Endodermal cell (in vitro differentiated cells): ENCODE results near the gene CELF2. TPM values are rescaled to one million over a fixed set of nuclear protein-coding genes. Genes with fewer than 3 reads are reported as not detected.

Source experiments
- DNase-seq: peaks from one replicate; pipeline ENCODE4 v3.0.0-alpha.2; 2017
- H3K27ac ChIP-seq: 2 replicates; pipeline ENCODE4 v1.5.1; 2013; ENCODE audit warnings: mild to moderate bottlenecking, low read depth, low read length, moderate library complexity
- H3K27me3 ChIP-seq: 2 replicates; pipeline ENCODE4 v1.6.1; 2013; ENCODE audit warnings: mild to moderate bottlenecking, low read length, moderate library complexity; ENCODE audit not compliant: insufficient read depth, control insufficient read depth, poor library complexity, severe bottlenecking
- H3K36me3 ChIP-seq: 2 replicates; pipeline ENCODE4 v1.7.0; 2013; ENCODE audit warnings: mild to moderate bottlenecking, low read length, moderate library complexity; ENCODE audit not compliant: control insufficient read depth, insufficient read depth
- H3K4me1 ChIP-seq: one replicate; pipeline ENCODE4 v1.7.0; 2013; ENCODE audit warnings: low read length; ENCODE audit not compliant: control insufficient read depth, insufficient read depth
- H3K4me3 ChIP-seq: 2 replicates; pipeline ENCODE4 v1.5.1; 2013; ENCODE audit warnings: mild to moderate bottlenecking, low read length, moderate library complexity
- H3K9ac ChIP-seq: 2 replicates; pipeline ENCODE4 v1.6.1; 2013; ENCODE audit warnings: mild to moderate bottlenecking, low read length, moderate library complexity; ENCODE audit not compliant: poor library complexity, severe bottlenecking; ENCODE audit errors: extremely low read depth
- H3K9me3 ChIP-seq: 2 replicates; pipeline ENCODE4 v1.6.1; 2013; ENCODE audit warnings: mild to moderate bottlenecking, low read length, moderate library complexity; ENCODE audit not compliant: control insufficient read depth
- H3K27ac Mint-ChIP-seq: 2 replicates; pipeline ENCODE4 v1.8.0; 2020; ENCODE audit warnings: mixed read lengths
- H3K27me3 Mint-ChIP-seq: 2 replicates; pipeline ENCODE4 v1.8.0; 2021; ENCODE audit warnings: mild to moderate bottlenecking, mixed read lengths; ENCODE audit not compliant: insufficient read depth
- H3K36me3 Mint-ChIP-seq: 2 replicates; pipeline ENCODE4 v1.8.0; 2020; ENCODE audit warnings: low read depth, mixed read lengths
- H3K4me1 Mint-ChIP-seq: 2 replicates; pipeline ENCODE4 v1.8.0; 2020; ENCODE audit warnings: mixed read lengths
- H3K4me3 Mint-ChIP-seq: 2 replicates; pipeline ENCODE4 v1.8.0; 2020; ENCODE audit warnings: mild to moderate bottlenecking, moderate library complexity, mixed read lengths
- H3K9me3 Mint-ChIP-seq: 2 replicates; pipeline ENCODE4 v1.8.0; 2020; ENCODE audit warnings: mild to moderate bottlenecking, mixed read lengths
- WGBS, 2 experiments: methylation state at CpG; one replicate each; pipeline versions ENCODE4 v1.1.5 to v1.1.7; 2013; ENCODE audit warnings: missing lambda C conversion rate in 2 of 2, mixed read lengths in 1 of 2; ENCODE audit not compliant: insufficient coverage in 1 of 2, insufficient read length in 1 of 2; 5-methylcytosine and 5-hydroxymethylcytosine counted together
- total RNA-seq, 2 donors: library from RNA; stranded (reverse); fragmentation: NEBNext Ultra II Directional in 1 of 2; extraction: Animal tissue kit (Norgen Biotek cat#: 25700) in 1 of 2; gene quantifications; 2 replicates in 1 of 2; 3 replicates in 1 of 2; pipeline ENCODE4 v1.2.1, GENCODE V29; 2021
- TF ChIP-seq, protein P1 (sequence below): fragments of 200-600 bp; sonication (generic); conservative IDR thresholded peaks from 2 replicates; pipeline ENCODE4 v1.5.0; 2021; ENCODE audit warnings: antibody characterized with exemption, mild to moderate bottlenecking

The CELF2 gene
- total RNA-seq, 2 donors from 2014 or later = 79.9 to 96.1 TPM

DNA sequence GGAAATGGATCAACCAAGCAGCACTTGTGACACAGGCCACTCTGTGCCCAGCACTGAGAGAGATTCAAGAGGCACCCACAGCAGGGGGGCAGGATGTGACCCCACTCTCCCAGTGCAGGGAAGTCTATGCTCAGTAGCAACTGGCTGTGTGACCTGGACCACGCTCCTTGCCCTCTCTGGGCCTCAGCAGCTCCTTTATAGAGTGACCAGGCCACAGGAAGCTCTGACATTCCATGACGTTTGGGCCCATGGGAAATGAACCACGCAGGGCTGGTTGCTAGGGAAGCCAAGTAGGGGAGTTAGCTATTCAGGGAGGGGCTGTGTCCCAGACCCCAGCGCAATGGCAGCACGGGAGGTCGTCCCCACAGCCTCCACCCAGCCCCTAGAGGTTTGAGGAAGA, 361.2 kb downstream of the CELF2 start:
- TF ChIP-seq, protein P1, sequence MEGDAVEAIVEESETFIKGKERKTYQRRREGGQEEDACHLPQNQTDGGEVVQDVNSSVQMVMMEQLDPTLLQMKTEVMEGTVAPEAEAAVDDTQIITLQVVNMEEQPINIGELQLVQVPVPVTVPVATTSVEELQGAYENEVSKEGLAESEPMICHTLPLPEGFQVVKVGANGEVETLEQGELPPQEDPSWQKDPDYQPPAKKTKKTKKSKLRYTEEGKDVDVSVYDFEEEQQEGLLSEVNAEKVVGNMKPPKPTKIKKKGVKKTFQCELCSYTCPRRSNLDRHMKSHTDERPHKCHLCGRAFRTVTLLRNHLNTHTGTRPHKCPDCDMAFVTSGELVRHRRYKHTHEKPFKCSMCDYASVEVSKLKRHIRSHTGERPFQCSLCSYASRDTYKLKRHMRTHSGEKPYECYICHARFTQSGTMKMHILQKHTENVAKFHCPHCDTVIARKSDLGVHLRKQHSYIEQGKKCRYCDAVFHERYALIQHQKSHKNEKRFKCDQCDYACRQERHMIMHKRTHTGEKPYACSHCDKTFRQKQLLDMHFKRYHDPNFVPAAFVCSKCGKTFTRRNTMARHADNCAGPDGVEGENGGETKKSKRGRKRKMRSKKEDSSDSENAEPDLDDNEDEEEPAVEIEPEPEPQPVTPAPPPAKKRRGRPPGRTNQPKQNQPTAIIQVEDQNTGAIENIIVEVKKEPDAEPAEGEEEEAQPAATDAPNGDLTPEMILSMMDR = no peak
- Histone ChIP-seq H3K4me3 (no peak overlapping the region), H3K27ac (no peak overlapping the region), H3K36me3 (no peaks in the 10 kb centered on the region), H3K9me3 (no peaks in the 10 kb centered on the region), H3K4me1 (no peaks in the 10 kb centered on the region), H3K9ac (no peak overlapping the region), H3K27me3 (no peaks in the 10 kb centered on the region)
- Mint-ChIP-seq H3K36me3 (no peaks in the 10 kb centered on the region), H3K27ac (peak overlapping the region; percentile 27), H3K9me3 (peaks cover 24% of the 10 kb centered on the region), H3K4me1 (peaks cover 2% of the 10 kb centered on the region), H3K27me3 (peaks cover 9% of the 10 kb centered on the region), H3K4me3 (no peak overlapping the region)
- no peak for DNase-seq
- 80 to 90% methylated on average over 6 of the region's 6 CpGs for WGBS, 2 experiments

DNA sequence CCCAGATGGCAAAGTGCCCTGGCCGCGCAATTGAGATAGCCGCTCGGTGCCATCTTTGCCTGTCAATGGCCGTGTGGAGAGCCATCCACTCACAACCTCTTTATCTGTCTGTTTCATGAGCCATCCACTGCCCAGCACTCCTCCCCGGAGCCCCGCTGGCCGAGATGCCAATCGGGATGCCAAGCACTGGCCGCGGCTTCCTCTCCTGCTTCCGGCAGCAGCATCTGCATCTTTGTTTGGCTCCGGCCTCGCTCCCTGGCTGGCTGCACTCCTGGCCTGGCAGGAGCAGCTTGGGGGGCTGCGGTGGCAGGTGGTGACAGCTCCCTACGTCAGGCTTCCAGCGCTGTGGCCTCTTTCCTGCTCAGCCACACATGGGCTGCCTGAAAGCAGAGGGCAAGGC, 362.1 kb downstream of the CELF2 start:
- no peak overlapping the region for H3K4me3 ChIP-seq
- no peaks in the 10 kb centered on the region for H3K27me3 ChIP-seq
- Mint-ChIP-seq H3K9me3 (peaks cover 24% of the 10 kb centered on the region), H3K27me3 (peaks cover 12% of the 10 kb centered on the region), H3K4me3 (no peak overlapping the region), H3K4me1 (peaks cover 9% of the 10 kb centered on the region), H3K27ac (no peak overlapping the region), H3K36me3 (no peaks in the 10 kb centered on the region)
- H3K27ac ChIP-seq = no peak overlapping the region
- TF ChIP-seq, protein P1 = no peak
- no peak overlapping the region for H3K9ac ChIP-seq
- DNase-seq = no peak
- H3K4me1 ChIP-seq = no peaks in the 10 kb centered on the region
- no peaks in the 10 kb centered on the region for H3K36me3 ChIP-seq
- no peaks in the 10 kb centered on the region for H3K9me3 ChIP-seq
- 95 to 99% methylated on average over 10 to 17 of the region's 17 CpGs for WGBS, 2 experiments

DNA sequence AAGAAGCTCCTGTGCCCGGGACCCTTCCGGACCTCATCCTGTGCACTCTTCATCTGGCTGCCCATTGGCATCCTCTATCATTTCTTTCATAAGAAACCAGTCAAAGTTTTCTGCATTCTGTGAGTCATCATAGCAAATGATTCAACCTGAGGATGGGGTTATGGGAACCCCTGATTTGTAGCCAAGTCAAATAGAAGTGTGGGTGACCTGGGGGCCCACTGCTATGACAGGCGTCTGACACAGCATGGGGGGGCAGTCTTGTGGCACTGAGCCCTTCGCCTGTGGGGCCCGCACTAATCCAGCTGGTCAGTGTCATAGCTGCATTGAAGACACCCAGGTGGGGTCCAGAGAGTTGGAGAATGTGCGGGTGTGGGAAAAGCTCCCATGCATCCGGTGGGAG, 363.4 kb downstream of the CELF2 start:
- peaks cover 3% of the 10 kb centered on the region for H3K4me1 ChIP-seq
- Mint-ChIP-seq H3K27ac (no peak overlapping the region), H3K27me3 (peaks cover 12% of the 10 kb centered on the region), H3K36me3 (no peaks in the 10 kb centered on the region), H3K9me3 (peaks cover 24% of the 10 kb centered on the region), H3K4me3 (no peak overlapping the region), H3K4me1 (peaks cover 12% of the 10 kb centered on the region)
- WGBS, 2 experiments = 83 to 84% methylated on average over 6 to 7 of the region's 7 CpGs
- no peak overlapping the region for H3K9ac ChIP-seq
- no peak overlapping the region for H3K27ac ChIP-seq
- H3K4me3 ChIP-seq = no peak overlapping the region
- TF ChIP-seq, protein P1 = no peak
- no peak for DNase-seq
- no peaks in the 10 kb centered on the region for H3K9me3 ChIP-seq
- no peaks in the 10 kb centered on the region for H3K27me3 ChIP-seq
- no peaks in the 10 kb centered on the region for H3K36me3 ChIP-seq
